Right lobe of liver (tissue), 4 donors: Measurements from ENCODE around the gene SLC2A8.

Source experiments
- CTCF ChIP-seq, 4 donors: fragments of 200-600 bp in 3 of 4; fragments of 450-650 bp in 1 of 4; IDR thresholded peaks; one replicate each; pipeline versions ENCODE4 v1.5.1 to v1.8.0; 2016 to 2022; ENCODE audit warnings: antibody characterized with exemption in 4 of 4, mild to moderate bottlenecking in 2 of 4
- POLR2A ChIP-seq: fragments of 450-650 bp; IDR thresholded peaks from one replicate; pipeline ENCODE4 v1.6.1; 2017; ENCODE audit warnings: antibody characterized with exemption, mild to moderate bottlenecking
- donor health status: DM: no; HTN: no; CAD: no.
- donor health status: DM: no; HTN: no; CAD: no.
- donor health status: DM: no; HTN: yes; CAD: no.

GRCh38 chr9:127415657-127416056 is 18.7 kb downstream of the SLC2A8 start:
- TF ChIP-seq CTCF (IDR thresholded peaks at IDR 0.05) = no peak
- no peak for TF ChIP-seq POLR2A
